GM20431 (cell line): ENCODE results near the gene OPCML.
"Not testable (repeated sequence)": the region's sequence is repeated elsewhere in the genome, so short reads cannot be mapped to it uniquely, and the experiment has no call there.

Experiments
- in situ Hi-C: fragments of 300-500 bp; cut with MseI, MboI; formaldehyde crosslinking; loops from one replicate; pipeline ENCODE4 v1.15.0; 2020; ENCODE audit warnings: low sequenced_read_pairs; ENCODE audit not compliant: unreplicated experiment

OPCML gene

GRCh38 chr11:132410383-132410782 is 1121.9 kb downstream of the OPCML start:
- in situ Hi-C loops = no loop called here

GRCh38 chr11:132409573-132410355 is 1122.5 kb downstream of the OPCML start:
- in situ Hi-C loops = no loop called here

GRCh38 chr11:132408877-132409276 is 1123.4 kb downstream of the OPCML start:
- in situ Hi-C loops = no loop called here

GRCh38 chr11:132405728-132406127 is 1126.6 kb downstream of the OPCML start:
- in situ Hi-C loops = no loop called here

GRCh38 chr11:132402071-132402684 is 1130.1 kb downstream of the OPCML start:
- in situ Hi-C loops = no loop called here

GRCh38 chr11:132396318-132396717 is 1136.0 kb downstream of the OPCML start:
- in situ Hi-C loops = no loop called here

GRCh38 chr11:132395434-132395833 is 1136.9 kb downstream of the OPCML start:
- in situ Hi-C loops = no loop called here

GRCh38 chr11:132379540-132379939 is 1152.8 kb downstream of the OPCML start:
- in situ Hi-C loops = no loop called here

GRCh38 chr11:132373405-132374143 is 1158.7 kb downstream of the OPCML start:
- in situ Hi-C loops = no loop called here

- in situ Hi-C loops = not testable (repeated sequence)
Measured at GRCh38 chr11:132370114-132370513, 1162.2 kb downstream of the OPCML start.

- in situ Hi-C loops = no loop called here
Measured at GRCh38 chr11:132367293-132367692, 1165.0 kb downstream of the OPCML start.

- in situ Hi-C loops = no loop called here
Measured at GRCh38 chr11:132365650-132366049, 1166.7 kb downstream of the OPCML start.
